Natural killer cell (primary cell): Measurements from ENCODE around the gene CDR2L. TPM values are rescaled to one million over a fixed set of nuclear protein-coding genes. Genes with fewer than 3 reads are reported as not detected.

Source experiments
- ATAC-seq, 3 donors: fragments of 150-1000 bp in 2 of 3; fragments of 200-7000 bp in 1 of 3; cut with Tn5 transposase; 1 replicate in 1 of 3; 2 replicates in 2 of 3; pipeline ENCODE4 v1.10.0; 2021; ENCODE audit warnings: mild to moderate bottlenecking in 2 of 3, moderate library complexity in 2 of 3
- DNase-seq, 2 donors: peaks; one replicate each; pipeline versions ENCODE4 v3.0.0 to v3.0.0-alpha.2; 2013 to 2021; ENCODE audit warnings: mixed read lengths in 1 of 2
- H3K27ac ChIP-seq: one replicate; pipeline ENCODE4 v1.5.1; 2013; ENCODE audit warnings: mild to moderate bottlenecking, low read length
- H3K27me3 ChIP-seq: one replicate; pipeline ENCODE4 v1.6.1; 2013; ENCODE audit warnings: low read length; ENCODE audit not compliant: control insufficient read depth, insufficient read depth
- H3K36me3 ChIP-seq: one replicate; pipeline ENCODE4 v1.6.1; 2013; ENCODE audit warnings: low read length; ENCODE audit not compliant: control insufficient read depth, insufficient read depth
- H3K4me1 ChIP-seq: one replicate; pipeline ENCODE4 v1.6.1; 2013; ENCODE audit warnings: low read length; ENCODE audit not compliant: control insufficient read depth, insufficient read depth
- H3K4me3 ChIP-seq: one replicate; pipeline ENCODE4 v1.5.1; 2013; ENCODE audit warnings: low read length
- H3K9me3 ChIP-seq: one replicate; pipeline ENCODE4 v1.6.1; 2013; ENCODE audit warnings: low read length; ENCODE audit not compliant: control insufficient read depth, insufficient read depth
- H3K27ac Mint-ChIP-seq, 2 donors: one replicate each; pipeline ENCODE4 v1.8.0; 2022; ENCODE audit warnings: mild to moderate bottlenecking in 2 of 2, mixed read lengths in 2 of 2, moderate library complexity in 1 of 2
- H3K27me3 Mint-ChIP-seq, 2 donors: one replicate each; pipeline ENCODE4 v1.8.0; 2022; ENCODE audit warnings: low read depth in 2 of 2, mixed read lengths in 2 of 2
- H3K36me3 Mint-ChIP-seq: one replicate; pipeline ENCODE4 v1.8.0; 2022; ENCODE audit warnings: mixed read lengths
- H3K4me1 Mint-ChIP-seq, 2 donors: one replicate each; pipeline ENCODE4 v1.8.0; 2022; ENCODE audit warnings: mixed read lengths in 2 of 2
- H3K4me3 Mint-ChIP-seq: one replicate; pipeline ENCODE4 v1.8.0; 2022; ENCODE audit warnings: mild to moderate bottlenecking, moderate library complexity, mixed read lengths
- H3K9me3 Mint-ChIP-seq, 2 donors: one replicate each; pipeline ENCODE4 v1.8.0; 2022; ENCODE audit warnings: mixed read lengths in 2 of 2
- WGBS: methylation state at CpG from one replicate; pipeline ENCODE4 v1.1.7; 2013; ENCODE audit warnings: missing lambda C conversion rate; ENCODE audit not compliant: insufficient coverage; 5-methylcytosine and 5-hydroxymethylcytosine counted together
- intact Hi-C: fragments of 100-400 bp; cut with micrococcal nuclease; formaldehyde crosslinking; loops from one replicate; pipeline ENCODE4 v1.14.2; 2022
- total RNA-seq, 4 donors: library from RNA; stranded (reverse); fragments of 120-200 nt in 1 of 4; gene quantifications; one replicate each; pipeline versions ENCODE4 v1.2.3 to v1.2.4, GENCODE V29; 2013 to 2022
- TF ChIP-seq, protein P1 (sequence below): fragments of 200-600 bp; IDR thresholded peaks from one replicate; pipeline ENCODE4 v1.8.0; 2022; ENCODE audit warnings: antibody characterized with exemption

Gene CDR2L
- total RNA-seq, 3 donors from 2014 or later (not counting 1 experiment from before 2014, with no cell fraction given), result 0.14 to 0.23 TPM; not detected in 1

DNA sequence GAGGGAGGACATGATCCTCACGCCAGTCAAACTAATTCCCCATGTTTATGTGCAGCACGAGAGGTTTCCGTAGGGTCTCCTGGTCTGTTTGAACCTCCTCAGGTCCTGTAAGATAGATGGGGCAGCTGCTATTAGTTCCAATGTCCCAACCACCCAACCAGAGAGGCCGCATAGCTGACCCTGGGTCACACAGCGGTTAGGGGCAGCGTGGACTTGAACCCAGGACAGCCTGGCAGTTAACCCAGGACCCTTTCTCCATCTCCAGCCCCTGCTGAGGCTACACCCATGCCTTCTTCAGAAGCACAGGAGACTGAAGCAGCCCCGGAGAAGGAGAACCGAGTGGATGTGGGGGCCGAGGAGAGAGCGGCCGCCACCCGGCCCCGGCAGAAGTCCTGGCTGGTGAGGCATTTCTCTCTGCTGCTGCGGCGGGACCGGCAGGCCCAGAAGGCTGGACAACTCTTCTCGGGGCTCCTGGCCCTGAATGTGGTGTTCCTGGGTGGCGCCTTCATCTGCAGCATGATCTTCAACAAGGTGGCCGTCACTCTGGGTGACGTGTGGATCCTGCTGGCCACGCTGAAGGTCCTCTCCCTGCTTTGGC lies 46.2 kb upstream of the CDR2L start:
- Mint-ChIP-seq H3K27ac (no peak overlapping the region), H3K4me3 (no peak overlapping the region), H3K27me3 (peaks cover 36 to 48% of the 10 kb centered on the region in 2 donors), H3K9me3 (no peaks in the 10 kb centered on the region), H3K4me1 (no peaks in the 10 kb centered on the region), H3K36me3 (no peaks in the 10 kb centered on the region)
- TF ChIP-seq, protein P1, sequence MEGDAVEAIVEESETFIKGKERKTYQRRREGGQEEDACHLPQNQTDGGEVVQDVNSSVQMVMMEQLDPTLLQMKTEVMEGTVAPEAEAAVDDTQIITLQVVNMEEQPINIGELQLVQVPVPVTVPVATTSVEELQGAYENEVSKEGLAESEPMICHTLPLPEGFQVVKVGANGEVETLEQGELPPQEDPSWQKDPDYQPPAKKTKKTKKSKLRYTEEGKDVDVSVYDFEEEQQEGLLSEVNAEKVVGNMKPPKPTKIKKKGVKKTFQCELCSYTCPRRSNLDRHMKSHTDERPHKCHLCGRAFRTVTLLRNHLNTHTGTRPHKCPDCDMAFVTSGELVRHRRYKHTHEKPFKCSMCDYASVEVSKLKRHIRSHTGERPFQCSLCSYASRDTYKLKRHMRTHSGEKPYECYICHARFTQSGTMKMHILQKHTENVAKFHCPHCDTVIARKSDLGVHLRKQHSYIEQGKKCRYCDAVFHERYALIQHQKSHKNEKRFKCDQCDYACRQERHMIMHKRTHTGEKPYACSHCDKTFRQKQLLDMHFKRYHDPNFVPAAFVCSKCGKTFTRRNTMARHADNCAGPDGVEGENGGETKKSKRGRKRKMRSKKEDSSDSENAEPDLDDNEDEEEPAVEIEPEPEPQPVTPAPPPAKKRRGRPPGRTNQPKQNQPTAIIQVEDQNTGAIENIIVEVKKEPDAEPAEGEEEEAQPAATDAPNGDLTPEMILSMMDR, result no peak
- intact Hi-C loops, result no loop called here
- Histone ChIP-seq H3K27ac (no peak overlapping the region), H3K27me3 (peaks cover 16% of the 10 kb centered on the region), H3K36me3 (no peaks in the 10 kb centered on the region), H3K4me3 (no peak overlapping the region), H3K9me3 (no peaks in the 10 kb centered on the region), H3K4me1 (no peaks in the 10 kb centered on the region)
- ATAC-seq, result no peak
- WGBS, result 81% methylated on average over 21 of the region's 21 CpGs
- DNase-seq, result no peak

DNA sequence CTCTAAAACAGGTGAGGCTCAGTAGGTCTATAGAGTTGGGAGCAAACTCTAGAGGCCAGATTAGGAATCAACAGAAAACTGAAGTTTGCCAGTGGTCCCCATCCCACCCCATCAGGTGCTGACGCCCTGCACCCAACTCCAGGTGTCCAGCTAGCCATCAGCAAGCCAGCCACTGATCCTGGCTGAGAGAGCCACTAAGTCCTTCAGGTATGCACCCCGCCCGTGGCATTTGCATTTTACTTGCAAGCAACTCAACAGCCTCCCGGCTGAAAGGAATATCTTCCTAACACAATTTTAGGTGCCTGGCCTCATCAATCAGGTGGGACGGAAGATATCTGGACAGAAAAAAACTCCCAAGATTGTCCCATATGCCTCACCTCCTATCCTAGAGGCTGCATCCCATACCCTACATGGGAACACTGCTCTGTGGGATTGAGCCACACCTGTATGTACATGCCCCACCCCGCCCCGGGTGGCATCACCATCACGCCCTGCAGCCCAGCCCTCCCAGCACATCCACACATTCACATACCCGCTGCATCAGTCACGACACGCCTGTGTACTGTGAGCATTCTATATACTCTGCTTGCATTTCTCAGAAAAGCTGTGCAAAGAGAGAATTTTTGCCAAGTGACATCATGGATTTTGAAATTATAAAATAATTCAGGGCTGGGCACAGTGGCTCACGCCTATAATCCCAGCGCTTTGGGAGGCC lies 43.5 kb upstream of the CDR2L start:
- H3K27ac ChIP-seq, result no peak overlapping the region
- Mint-ChIP-seq H3K4me3 (no peak overlapping the region), H3K4me1 (no peaks in the 10 kb centered on the region), H3K27me3 (peaks cover 12 to 22% of the 10 kb centered on the region in 2 donors), H3K27ac (no peak overlapping the region), H3K9me3 (no peaks in the 10 kb centered on the region), H3K36me3 (no peaks in the 10 kb centered on the region)
- no peak for DNase-seq
- intact Hi-C loops, result no loop called here
- 78% methylated on average over 13 of the region's 13 CpGs for WGBS
- no peaks in the 10 kb centered on the region for H3K9me3 ChIP-seq
- H3K36me3 ChIP-seq, result no peaks in the 10 kb centered on the region
- H3K4me3 ChIP-seq, result no peak overlapping the region
- TF ChIP-seq, protein P1, result no peak
- no peak for ATAC-seq
- H3K4me1 ChIP-seq, result no peaks in the 10 kb centered on the region
- peaks cover 3% of the 10 kb centered on the region for H3K27me3 ChIP-seq

DNA sequence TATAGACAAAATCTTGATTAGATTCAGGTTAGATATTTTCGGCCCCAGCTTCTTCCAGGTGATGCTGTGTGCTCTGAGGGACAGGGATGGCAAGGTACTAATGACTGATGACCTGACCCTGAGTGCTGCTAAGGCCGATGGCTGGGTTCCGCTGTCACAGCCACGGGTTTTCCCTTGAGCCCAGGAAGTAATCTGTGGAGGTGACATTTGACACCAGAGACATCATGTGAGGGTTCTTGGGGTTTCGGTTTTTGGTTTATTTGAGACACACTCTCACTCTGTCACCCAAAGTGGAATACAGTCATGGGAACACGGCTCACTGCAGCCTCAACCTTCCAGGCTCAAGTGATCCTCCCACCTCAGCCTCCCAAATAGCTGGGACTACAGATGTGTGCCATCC lies 41.9 kb upstream of the CDR2L start:
- H3K27ac ChIP-seq, result no peak overlapping the region
- peaks cover 3% of the 10 kb centered on the region for H3K27me3 ChIP-seq
- Mint-ChIP-seq H3K27ac (no peak overlapping the region), H3K36me3 (no peaks in the 10 kb centered on the region), H3K4me1 (no peaks in the 10 kb centered on the region), H3K4me3 (no peak overlapping the region), H3K27me3 (peaks cover 6 to 16% of the 10 kb centered on the region in 2 donors), H3K9me3 (no peaks in the 10 kb centered on the region)
- whole genome bisulfite sequencing, result 49% methylated on average over 4 of the region's 6 CpGs
- DNase-seq (no peak), ATAC-seq (no peak)
- no peaks in the 10 kb centered on the region for H3K36me3 ChIP-seq
- H3K4me1 ChIP-seq, result no peaks in the 10 kb centered on the region
- intact Hi-C loops, result no loop called here
- no peaks in the 10 kb centered on the region for H3K9me3 ChIP-seq
- TF ChIP-seq, protein P1, result no peak
- H3K4me3 ChIP-seq, result no peak overlapping the region
